Measurements from ENCODE around the gene CXXC1.
"Not testable (repeated sequence)": the region's sequence is repeated elsewhere in the genome, so short reads cannot be mapped to it uniquely, and the experiment has no call there.

Gene CXXC1

DNA sequence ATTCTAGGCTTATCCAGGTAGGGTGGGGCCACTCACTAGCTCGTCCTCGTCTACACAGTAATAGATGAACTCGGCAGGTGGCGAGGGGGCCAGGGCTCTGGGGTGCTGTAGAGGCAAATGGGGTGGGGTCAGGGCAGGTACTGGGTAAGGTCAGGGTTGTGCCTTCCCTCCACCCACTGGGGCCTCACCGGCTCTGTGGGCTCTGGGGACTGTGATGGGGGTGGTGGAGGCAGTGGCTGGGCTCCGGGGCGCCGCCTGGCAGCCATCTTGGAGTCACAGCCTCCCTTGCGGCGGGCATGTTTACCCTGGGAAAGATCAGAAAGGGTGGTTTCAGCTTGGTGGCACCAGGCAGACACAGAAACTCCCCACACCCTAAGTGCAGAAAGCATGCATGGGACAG, 12.6 kb downstream of the CXXC1 start:
- DNase-seq (ENCODE audit: low read depth, low spot score) = no peak

DNA sequence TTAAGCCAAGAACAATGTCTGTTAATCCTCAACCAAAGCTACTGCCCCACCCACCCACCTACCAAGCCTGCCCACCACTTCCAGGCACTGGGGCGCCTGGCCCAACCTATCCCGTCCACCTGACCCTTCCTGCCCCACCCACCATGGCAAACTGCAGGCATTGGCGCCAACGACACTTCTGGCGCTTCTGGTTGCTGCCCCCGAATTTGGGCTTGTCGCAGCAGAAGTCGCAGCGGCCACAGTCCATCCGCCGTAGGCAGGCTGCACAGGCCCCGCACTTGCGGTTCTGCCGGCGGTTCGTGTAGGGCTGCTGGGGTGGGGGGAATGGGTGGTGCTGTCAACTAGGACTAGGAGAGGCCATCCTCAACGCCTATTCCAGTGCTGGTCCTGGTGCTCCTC, 13.4 kb downstream of the CXXC1 start:
- DNase-seq (ENCODE audit: low read depth, low spot score) = no peak

DNA sequence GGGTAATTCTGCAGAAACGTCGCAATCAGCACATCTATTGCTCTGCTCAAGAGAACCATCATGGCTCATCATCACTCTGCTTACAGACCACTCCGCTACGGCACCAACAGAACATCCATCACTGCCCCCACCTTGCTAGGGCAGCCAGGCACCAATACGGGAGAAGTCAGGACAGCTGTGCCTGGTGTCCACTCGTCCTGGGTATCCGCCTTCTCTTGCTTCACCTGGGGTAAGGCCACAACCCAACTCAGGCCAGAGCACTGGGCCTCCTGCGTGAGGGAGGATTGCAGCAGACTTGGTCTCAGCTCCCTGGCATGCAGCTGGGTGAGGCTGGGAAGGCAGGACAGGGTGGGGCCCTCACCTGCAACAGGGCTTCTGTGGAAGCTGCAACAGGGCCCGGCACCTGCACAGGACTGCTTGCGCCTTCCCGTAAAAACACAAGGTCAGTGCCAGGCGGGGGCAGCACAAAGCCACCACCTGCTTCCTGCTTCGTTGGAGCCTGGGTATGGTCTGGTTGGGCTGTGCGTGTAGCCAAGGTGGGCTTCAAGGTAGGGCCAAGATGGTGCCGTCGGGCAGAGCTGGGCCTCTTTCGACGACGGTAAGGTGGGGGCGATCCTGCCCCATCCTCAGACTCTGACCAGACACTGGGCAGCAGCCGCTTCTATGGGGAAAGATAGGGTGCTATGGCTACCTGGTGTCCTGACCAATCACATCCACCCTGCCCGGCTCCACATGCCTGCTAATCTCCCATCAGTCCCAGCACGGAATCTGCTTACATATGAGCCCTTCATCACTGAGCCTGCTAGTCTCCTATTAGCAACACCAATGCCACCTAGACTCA, 14.1 kb downstream of the CXXC1 start:
- DNase-seq (ENCODE audit: low read depth, low spot score) = no peak

DNA sequence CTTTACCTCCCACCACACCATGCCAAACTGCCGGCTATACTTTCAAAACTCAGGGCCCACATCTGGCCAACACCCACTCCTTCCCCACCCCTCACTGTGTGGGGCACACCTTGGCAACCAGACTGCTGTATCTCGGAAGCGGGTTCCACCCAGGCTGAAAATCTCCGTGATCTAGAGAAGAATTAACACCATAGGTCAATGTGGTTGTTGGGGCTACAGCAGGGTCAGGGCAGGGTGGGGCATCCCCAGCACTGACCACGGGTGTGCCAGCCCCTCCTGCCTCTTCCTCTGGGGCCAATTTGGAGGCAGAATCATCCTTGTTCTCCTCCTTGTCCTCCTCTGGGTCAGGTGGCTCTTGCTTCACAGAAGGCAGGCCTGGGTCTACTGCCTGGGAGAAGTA, 14.9 kb downstream of the CXXC1 start:
- no peak for DNase-seq (ENCODE audit: low read depth, low spot score)

DNA sequence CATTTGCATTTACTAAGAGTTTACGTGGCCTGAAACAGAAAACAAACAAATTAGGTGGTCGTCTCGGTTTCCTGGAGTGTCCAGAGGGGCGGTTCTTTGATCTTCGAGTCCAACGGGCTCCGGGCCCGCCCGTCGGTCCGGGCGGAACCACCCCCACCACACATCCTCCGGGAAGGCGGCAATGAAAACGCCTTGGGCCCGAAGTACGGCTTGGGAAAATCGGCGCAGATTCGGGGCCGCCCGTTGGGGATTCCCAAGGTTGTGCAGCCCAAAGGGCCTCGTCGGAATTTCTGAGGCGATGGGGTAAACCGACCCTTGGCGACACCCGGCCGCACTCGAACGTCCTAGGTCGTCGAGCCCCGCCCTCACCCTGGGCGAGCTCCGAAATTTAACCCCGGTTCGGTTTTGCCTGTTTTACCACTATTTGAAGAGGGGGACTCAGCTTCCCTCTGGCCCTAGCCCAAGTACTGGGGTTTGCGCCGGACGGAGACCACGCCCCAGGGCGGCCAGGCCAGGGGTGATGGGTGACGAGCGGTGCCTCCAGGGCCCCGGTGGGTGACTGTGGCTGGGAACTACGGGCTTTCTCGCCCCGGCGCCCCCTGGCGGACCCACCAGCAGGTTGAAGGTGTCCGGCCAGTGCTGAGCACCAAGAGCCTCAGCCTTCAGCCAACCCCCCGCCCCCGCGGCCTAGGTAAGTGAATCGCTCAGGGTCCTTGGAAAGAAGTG, 19.3 kb downstream of the CXXC1 start:
- no peak for DNase-seq (ENCODE audit: low read depth, low spot score)

DNA sequence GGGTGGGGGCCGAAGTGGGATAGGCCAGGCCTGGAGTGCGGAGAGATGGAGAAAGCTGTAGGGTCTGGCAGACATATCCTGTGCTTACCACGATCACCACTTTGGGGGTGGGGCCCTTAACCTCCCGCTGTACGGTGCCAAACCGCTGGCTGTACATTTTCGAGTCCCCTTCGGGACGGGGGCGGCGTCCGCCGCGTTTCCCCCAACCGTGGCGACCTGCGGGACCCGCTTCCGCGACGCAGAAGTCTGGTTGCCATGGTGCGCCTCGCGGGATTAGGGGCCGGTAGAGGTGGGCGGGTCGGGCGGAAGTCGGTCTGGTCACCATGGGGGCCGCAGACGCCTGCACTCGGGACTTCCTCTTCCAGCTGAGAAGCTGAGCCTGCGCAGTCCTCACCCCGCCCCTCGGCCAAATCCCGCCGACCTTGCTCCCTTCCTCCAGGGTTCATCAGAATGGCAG, 21.2 kb downstream of the CXXC1 start, which contains the start of gene CFAP53:
TSS of gene CFAP53 (minus strand) at position 248 of the 457 bp plus-strand sequence. CDS start at position 157, 91 bp downstream.
- peak; percentile 57 for DNase-seq (ENCODE audit: low read depth, low spot score)

DNA sequence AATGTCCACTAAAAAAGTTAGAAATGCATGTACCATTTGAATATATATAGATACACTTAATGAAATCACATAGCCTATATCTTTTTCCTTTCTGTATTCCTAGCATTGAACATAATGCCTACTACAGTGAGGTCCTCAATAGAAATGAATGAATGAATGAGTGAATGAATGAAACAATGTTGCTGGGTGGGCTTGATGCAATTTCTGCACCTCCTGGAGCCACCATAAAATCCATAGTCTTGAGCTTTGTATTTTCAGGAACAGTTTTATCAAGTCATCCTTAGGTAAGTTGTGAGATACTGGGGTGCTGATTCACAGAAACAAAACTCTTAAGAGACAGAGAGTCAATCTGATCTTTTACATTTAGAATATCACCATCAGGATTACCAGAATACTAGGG, 24.5 kb downstream of the CXXC1 start:
- DNase-seq (ENCODE audit: low read depth, low spot score) = no peak

DNA sequence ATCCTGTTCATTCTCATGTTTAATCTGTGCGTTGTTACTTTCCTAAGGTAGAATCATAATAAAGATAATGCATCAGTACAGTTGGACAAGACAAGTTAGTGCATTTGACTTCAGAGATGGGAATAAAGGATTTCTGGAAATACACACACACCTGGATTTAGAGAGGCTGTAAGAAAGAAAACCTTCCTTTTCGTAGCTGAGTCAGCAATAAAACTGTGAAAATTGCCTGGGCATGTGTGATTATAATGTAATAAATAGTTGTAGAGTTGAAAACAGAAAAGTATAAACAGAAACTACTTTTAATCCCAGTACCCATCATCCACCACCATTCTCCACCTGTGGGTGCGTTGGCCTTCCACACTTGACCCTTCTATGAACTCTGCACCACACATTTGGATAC, 36.6 kb downstream of the CXXC1 start:
- DNase-seq (ENCODE audit: low read depth, low spot score) = no peak

DNA sequence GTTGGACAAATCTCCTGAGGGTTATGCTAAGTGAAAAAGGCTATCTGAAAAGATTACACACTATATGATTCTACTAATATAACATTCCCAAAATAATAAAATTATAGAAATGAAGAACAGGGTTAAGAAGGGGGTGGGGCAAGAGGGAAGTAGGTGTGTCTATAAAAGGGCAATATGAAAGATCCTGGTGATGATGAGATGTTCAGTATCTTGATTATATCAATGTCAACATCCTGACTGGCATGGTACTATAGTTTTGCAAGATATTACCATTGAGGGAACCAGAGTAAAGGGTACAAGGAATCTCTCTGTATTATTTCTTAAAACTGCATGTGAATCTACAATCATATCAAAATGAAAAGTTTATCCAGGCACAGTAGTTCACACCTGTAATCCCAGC, 37.9 kb downstream of the CXXC1 start:
- DNase-seq (ENCODE audit: low read depth, low spot score) = no peak

DNA sequence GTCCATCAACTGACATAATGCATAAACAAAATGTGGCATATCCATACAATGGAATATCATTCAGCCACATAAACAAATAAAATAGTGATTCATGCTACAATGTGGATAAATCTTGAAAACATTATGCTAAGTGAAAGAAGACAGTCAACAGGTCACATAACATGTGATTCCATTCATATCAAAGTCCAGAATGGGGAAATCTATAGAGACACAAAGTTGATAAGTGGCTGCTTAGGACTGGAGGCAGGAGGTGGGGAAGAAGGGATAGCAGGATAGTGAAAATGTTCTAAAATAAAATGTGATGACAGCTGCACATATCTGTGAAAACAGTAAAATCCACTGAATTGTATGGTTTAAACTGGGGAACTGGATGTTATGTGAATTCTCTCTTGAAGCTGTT, 39.9 kb downstream of the CXXC1 start:
- no peak for DNase-seq (ENCODE audit: low read depth, low spot score)

DNA sequence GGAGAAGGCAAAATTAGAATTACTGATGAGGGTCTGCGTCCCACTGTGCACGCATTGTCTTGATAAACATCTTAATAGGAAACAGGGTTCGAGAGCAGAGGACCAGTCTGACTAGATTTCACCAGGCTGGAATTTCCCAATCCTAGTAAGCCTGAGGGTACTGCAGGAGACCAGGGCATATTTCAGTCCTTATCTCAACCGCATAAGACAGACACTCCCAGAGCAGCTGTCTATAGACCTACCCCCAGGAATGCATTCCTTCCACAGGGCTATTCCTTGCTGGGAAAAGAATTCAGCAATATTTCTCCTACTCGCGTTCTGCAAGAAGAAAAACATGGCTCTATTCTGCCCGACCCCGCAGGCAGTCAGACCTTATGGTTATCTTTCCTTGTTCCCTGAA, 45.7 kb downstream of the CXXC1 start:
- DNase-seq (ENCODE audit: low read depth, low spot score) = not testable (repeated sequence)

DNA sequence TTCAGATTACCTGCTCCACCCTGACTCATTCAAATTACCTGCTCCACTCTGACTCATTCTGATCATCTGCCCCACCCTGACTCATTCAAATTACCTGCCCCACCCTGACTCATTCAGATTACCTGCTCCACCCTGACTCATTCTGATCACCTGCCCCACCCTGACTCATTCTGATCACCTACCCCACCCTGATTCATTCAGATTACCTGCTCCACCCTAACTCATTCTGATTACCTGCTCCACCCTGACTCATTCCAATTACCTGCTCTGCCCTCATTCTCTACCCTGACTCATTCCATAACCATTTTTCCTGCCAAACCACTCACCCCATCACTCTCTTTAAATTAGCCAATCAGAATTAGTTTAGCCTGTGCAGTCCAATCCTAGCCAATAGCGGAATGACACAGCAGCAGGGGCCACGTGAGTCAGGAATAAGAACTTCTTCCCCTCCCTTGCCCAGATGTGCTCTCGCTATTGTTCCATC, 47.4 kb downstream of the CXXC1 start:
- no peak for DNase-seq (ENCODE audit: low read depth, low spot score)

DNA sequence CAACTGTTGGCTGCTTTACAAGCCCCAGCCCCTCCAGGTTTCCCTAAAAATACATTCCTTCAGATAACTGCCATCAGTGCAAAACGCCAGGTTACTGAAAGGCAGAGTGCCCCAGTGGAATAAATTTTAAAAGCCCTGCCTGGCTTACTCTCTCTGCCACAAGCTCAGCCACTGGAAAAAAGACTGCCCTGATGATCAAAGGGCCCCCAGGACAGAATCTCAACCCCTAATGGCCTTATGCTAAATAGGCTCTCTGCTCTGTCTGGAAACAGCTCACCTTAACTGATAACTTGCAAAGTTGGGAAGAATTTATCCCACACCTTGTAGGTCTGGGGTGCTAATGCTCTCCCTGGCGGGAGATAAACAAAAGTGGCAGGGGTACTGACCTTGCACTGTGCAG, 55.1 kb downstream of the CXXC1 start:
- no peak for DNase-seq (ENCODE audit: low read depth, low spot score)
